HEK293 (cell line): ENCODE measurements around the gene C9orf72.
"Not testable (repeated sequence)": the region's sequence is repeated elsewhere in the genome, so short reads cannot be mapped to it uniquely, and the experiment has no call there.

Source experiments
- CTCF ChIA-PET: fragments of 350-600 bp; formaldehyde crosslinking; extraction: SDS; loops from one replicate; lab custom pipeline; 2021; ENCODE audit warnings: antibody characterized with exemption; lab: Yijun Ruan, JAX
- POLR2A ChIA-PET: fragments of 300-600 bp; formaldehyde crosslinking; extraction: SDS; loops from one replicate; lab custom pipeline; 2020; ENCODE audit warnings: antibody characterized with exemption, inconsistent platforms; lab: Yijun Ruan, JAX
- H3K27ac ChIP-seq: fragments of 200-500 bp; sonication (Bioruptor generic); 2 replicates; pipeline ENCODE4 v1.5.1; 2014; ENCODE audit warnings: low read depth, low read length, control low read depth, inconsistent platforms; ENCODE audit errors: extremely low read depth
- H3K36me3 ChIP-seq, 2 experiments: fragments of 200-500 bp in 1 of 2; sonication (Bioruptor generic) in 1 of 2; 1 replicate in 1 of 2; 2 replicates in 1 of 2; pipeline ENCODE4 v1.5.1; 2014 to 2017; ENCODE audit warnings: inconsistent platforms in 2 of 2, low read length in 2 of 2; ENCODE audit not compliant: control insufficient read depth in 2 of 2, insufficient read depth in 1 of 2
- H3K4me1 ChIP-seq: fragments of 200-500 bp; sonication (Bioruptor generic); 2 replicates; pipeline ENCODE4 v1.5.1; 2014; ENCODE audit warnings: mild to moderate bottlenecking, low read length, inconsistent platforms; ENCODE audit not compliant: control insufficient read depth, insufficient read depth
- H3K4me3 ChIP-seq: 2 replicates; pipeline ENCODE4 v1.5.1; 2011; ENCODE audit warnings: low read depth, mild to moderate bottlenecking, control low read depth, low read length, moderate library complexity
- H3K9me3 ChIP-seq: fragments of 200-500 bp; sonication (Bioruptor generic); 2 replicates; pipeline ENCODE4 v1.5.1; 2014; ENCODE audit warnings: low read depth, low read length, inconsistent platforms; ENCODE audit not compliant: control insufficient read depth, insufficient read depth
- KLF1 ChIP-seq: fragments of 450-650 bp; formaldehyde crosslinking; IDR thresholded peaks from 2 replicates; pipeline ENCODE4 v1.5.1; 2016; ENCODE audit warnings: missing biosample characterization, missing genetic modification characterization
- KLF8 ChIP-seq: fragments of 450-650 bp; formaldehyde crosslinking; IDR thresholded peaks from 2 replicates; pipeline ENCODE4 v1.5.1; 2016; ENCODE audit warnings: missing biosample characterization, missing genetic modification characterization
- SP7 ChIP-seq: fragments of 450-650 bp; formaldehyde crosslinking; IDR thresholded peaks from 2 replicates; pipeline ENCODE4 v1.5.1; 2016; ENCODE audit warnings: missing biosample characterization, missing genetic modification characterization
- ZFP69B ChIP-seq: fragments of 450-650 bp; formaldehyde crosslinking; IDR thresholded peaks from 2 replicates; pipeline ENCODE4 v1.5.1; 2016; ENCODE audit warnings: missing biosample characterization, missing genetic modification characterization
- ZNF202 ChIP-seq: fragments of 450-650 bp; formaldehyde crosslinking; IDR thresholded peaks from 2 replicates; pipeline ENCODE4 v1.5.1; 2016; ENCODE audit warnings: missing biosample characterization, missing genetic modification characterization, borderline replicate concordance
- ZNF266 ChIP-seq: fragments of 450-650 bp; formaldehyde crosslinking; IDR thresholded peaks from 2 replicates; pipeline ENCODE4 v1.5.1; 2016; ENCODE audit warnings: missing biosample characterization, missing genetic modification characterization, low read depth
- ZNF433 ChIP-seq: fragments of 450-650 bp; formaldehyde crosslinking; IDR thresholded peaks from 2 replicates; pipeline ENCODE4 v1.5.1; 2016; ENCODE audit warnings: missing biosample characterization, missing genetic modification characterization, low read depth
- ZNF544 ChIP-seq: fragments of 450-650 bp; formaldehyde crosslinking; IDR thresholded peaks from 2 replicates; pipeline ENCODE4 v1.5.0; 2017; ENCODE audit warnings: missing biosample characterization, missing genetic modification characterization
- ZNF629 ChIP-seq: fragments of 450-650 bp; formaldehyde crosslinking; IDR thresholded peaks from 2 replicates; pipeline ENCODE4 v1.5.1; 2017; ENCODE audit warnings: missing biosample characterization, missing genetic modification characterization
- ZNF670 ChIP-seq: fragments of 450-650 bp; formaldehyde crosslinking; IDR thresholded peaks from 2 replicates; pipeline ENCODE4 v1.5.1; 2016; ENCODE audit warnings: missing biosample characterization, missing genetic modification characterization, low read depth
- TF ChIP-seq, protein P1 (sequence below): fragments of 450-650 bp; formaldehyde crosslinking; IDR thresholded peaks from 2 replicates; pipeline ENCODE4 v1.5.1; 2016; ENCODE audit warnings: missing biosample characterization, missing genetic modification characterization
- TF ChIP-seq, protein P2 (sequence below): fragments of 450-650 bp; formaldehyde crosslinking; IDR thresholded peaks from 2 replicates; pipeline ENCODE4 v1.5.1; 2016; ENCODE audit warnings: missing biosample characterization, missing genetic modification characterization, low read depth
- TF ChIP-seq, protein P3 (sequence below): fragments of 450-650 bp; formaldehyde crosslinking; IDR thresholded peaks from 2 replicates; pipeline ENCODE4 v1.5.1; 2016; ENCODE audit warnings: missing biosample characterization, missing genetic modification characterization
- TF ChIP-seq, protein P4 (sequence below): fragments of 450-650 bp; formaldehyde crosslinking; conservative IDR thresholded peaks from 2 replicates; pipeline ENCODE4 v1.5.1; 2016; ENCODE audit warnings: low read depth, missing biosample characterization, missing genetic modification characterization

C9orf72 gene

DNA sequence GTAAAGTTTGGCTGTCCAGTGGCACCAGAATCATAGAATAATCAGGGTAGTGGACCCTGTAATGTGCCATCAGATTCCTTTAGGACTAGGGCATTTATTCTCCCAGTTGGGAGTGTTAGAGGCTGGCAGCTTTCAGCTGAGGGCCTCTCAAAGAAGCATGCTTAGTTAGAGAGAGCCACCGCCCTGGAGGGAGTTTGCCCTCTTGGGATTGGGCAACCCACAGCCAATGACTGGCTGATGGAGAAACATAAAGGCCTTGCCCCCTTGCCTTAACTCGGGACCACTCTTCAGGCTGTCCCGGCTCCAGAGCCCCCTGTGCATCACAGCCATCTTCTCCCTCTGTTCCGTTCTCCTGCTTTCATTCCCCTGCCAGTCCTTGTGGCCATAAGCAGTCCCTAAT, 69.7 kb downstream of the C9orf72 start:
- TF ChIP-seq, protein P1, sequence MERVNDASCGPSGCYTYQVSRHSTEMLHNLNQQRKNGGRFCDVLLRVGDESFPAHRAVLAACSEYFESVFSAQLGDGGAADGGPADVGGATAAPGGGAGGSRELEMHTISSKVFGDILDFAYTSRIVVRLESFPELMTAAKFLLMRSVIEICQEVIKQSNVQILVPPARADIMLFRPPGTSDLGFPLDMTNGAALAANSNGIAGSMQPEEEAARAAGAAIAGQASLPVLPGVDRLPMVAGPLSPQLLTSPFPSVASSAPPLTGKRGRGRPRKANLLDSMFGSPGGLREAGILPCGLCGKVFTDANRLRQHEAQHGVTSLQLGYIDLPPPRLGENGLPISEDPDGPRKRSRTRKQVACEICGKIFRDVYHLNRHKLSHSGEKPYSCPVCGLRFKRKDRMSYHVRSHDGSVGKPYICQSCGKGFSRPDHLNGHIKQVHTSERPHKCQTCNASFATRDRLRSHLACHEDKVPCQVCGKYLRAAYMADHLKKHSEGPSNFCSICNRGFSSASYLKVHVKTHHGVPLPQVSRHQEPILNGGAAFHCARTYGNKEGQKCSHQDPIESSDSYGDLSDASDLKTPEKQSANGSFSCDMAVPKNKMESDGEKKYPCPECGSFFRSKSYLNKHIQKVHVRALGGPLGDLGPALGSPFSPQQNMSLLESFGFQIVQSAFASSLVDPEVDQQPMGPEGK (tag by site-specific recombination) = no peak
- no peak for TF ChIP-seq ZNF629 (tag by site-specific recombination)
- no peak for TF ChIP-seq KLF1
- TF ChIP-seq SP7 (tag by site-specific recombination) = no peak
- TF ChIP-seq, protein P2, sequence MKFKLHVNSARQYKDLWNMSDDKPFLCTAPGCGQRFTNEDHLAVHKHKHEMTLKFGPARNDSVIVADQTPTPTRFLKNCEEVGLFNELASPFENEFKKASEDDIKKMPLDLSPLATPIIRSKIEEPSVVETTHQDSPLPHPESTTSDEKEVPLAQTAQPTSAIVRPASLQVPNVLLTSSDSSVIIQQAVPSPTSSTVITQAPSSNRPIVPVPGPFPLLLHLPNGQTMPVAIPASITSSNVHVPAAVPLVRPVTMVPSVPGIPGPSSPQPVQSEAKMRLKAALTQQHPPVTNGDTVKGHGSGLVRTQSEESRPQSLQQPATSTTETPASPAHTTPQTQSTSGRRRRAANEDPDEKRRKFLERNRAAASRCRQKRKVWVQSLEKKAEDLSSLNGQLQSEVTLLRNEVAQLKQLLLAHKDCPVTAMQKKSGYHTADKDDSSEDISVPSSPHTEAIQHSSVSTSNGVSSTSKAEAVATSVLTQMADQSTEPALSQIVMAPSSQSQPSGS (tag by site-specific recombination) = no peak
- TF ChIP-seq, protein P3, sequence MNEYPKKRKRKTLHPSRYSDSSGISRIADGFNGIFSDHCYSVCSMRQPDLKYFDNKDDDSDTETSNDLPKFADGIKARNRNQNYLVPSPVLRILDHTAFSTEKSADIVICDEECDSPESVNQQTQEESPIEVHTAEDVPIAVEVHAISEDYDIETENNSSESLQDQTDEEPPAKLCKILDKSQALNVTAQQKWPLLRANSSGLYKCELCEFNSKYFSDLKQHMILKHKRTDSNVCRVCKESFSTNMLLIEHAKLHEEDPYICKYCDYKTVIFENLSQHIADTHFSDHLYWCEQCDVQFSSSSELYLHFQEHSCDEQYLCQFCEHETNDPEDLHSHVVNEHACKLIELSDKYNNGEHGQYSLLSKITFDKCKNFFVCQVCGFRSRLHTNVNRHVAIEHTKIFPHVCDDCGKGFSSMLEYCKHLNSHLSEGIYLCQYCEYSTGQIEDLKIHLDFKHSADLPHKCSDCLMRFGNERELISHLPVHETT (tag by site-specific recombination) = no peak
- TF ChIP-seq, protein P4, sequence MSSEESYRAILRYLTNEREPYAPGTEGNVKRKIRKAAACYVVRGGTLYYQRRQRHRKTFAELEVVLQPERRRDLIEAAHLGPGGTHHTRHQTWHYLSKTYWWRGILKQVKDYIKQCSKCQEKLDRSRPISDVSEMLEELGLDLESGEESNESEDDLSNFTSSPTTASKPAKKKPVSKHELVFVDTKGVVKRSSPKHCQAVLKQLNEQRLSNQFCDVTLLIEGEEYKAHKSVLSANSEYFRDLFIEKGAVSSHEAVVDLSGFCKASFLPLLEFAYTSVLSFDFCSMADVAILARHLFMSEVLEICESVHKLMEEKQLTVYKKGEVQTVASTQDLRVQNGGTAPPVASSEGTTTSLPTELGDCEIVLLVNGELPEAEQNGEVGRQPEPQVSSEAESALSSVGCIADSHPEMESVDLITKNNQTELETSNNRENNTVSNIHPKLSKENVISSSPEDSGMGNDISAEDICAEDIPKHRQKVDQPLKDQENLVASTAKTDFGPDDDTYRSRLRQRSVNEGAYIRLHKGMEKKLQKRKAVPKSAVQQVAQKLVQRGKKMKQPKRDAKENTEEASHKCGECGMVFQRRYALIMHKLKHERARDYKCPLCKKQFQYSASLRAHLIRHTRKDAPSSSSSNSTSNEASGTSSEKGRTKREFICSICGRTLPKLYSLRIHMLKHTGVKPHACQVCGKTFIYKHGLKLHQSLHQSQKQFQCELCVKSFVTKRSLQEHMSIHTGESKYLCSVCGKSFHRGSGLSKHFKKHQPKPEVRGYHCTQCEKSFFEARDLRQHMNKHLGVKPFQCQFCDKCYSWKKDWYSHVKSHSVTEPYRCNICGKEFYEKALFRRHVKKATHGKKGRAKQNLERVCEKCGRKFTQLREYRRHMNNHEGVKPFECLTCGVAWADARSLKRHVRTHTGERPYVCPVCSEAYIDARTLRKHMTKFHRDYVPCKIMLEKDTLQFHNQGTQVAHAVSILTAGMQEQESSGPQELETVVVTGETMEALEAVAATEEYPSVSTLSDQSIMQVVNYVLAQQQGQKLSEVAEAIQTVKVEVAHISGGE (tag by site-specific recombination) = no peak
- no peak for TF ChIP-seq ZNF266 (tag by site-specific recombination)
- TF ChIP-seq ZNF433 (tag by site-specific recombination) = no peak
- no peak for TF ChIP-seq ZFP69B (tag by site-specific recombination)
- no peak for TF ChIP-seq ZNF202 (tag by site-specific recombination)
- no peak for TF ChIP-seq ZNF670 (tag by site-specific recombination)
- TF ChIP-seq ZNF544 (tag by site-specific recombination) = no peak
- no peak for TF ChIP-seq KLF8 (tag by site-specific recombination)
- H3K4me1 ChIP-seq = peaks cover 8% of the 10 kb centered on the region
- no peak overlapping the region for H3K4me3 ChIP-seq
- CTCF ChIA-PET = interaction anchor here (1.4 kb wide), 1 partner anchor 170 kb away, joined by 6 read pairs; no protein-coding TSS in a partner anchor
- no peaks in the 10 kb centered on the region for H3K9me3 ChIP-seq
- H3K27ac ChIP-seq = no peak overlapping the region
- no peaks in the 10 kb centered on the region for H3K36me3 ChIP-seq
- POLR2A ChIA-PET = no interaction called here

DNA sequence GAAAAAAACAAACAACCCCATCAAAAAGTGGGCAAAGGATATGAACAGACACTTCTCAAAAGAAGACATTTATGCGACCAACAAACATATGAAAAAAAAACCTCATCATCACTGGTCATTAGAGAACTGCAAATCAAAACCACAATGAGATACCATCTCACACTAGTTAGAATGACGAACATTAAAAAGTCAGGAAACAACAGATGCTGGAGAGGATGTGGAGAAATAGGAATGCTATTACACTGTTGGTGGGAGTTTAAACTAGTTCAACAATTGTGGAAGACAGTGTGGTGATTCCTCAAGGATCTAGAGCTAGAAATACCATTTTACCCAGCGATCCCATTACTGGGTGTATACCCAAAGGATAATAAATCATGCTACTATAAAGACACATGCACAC, 72.4 kb downstream of the C9orf72 start:
- POLR2A ChIA-PET, H3K27ac ChIP-seq, H3K9me3 ChIP-seq, H3K36me3 ChIP-seq, CTCF ChIA-PET, H3K4me3 ChIP-seq: not testable (repeated sequence)
- H3K4me1 ChIP-seq = peaks cover 11% of the 10 kb centered on the region
